K562 (cell line): Measurements from ENCODE around the gene FBXW11. TPM values are rescaled to one million over a fixed set of nuclear protein-coding genes. Genes with fewer than 3 reads are reported as not detected.

Experiments used
- ATAC-seq: fragments of 200-7000 bp; cut with Tn5 transposase; 3 replicates; pipeline ENCODE4 v1.9.1; 2020; ENCODE audit warnings: moderate library complexity
- BruUV-seq: library from RNA; stranded (reverse); fragments of 400-500 nt; replicated peaks from 2 replicates; lab custom pipeline; 2021; lab: Mats Ljungman, UMichigan
- CTCF ChIA-PET: fragments of 300-600 bp; formaldehyde crosslinking; extraction: SDS; loops from one replicate; lab custom pipeline; 2021; ENCODE audit warnings: low intra/inter-chr PET ratio; lab: Yijun Ruan, JAX
- POLR2A ChIA-PET: fragments of 300-600, 350-650 bp; sonication (Branson Sonifier 250); formaldehyde crosslinking; extraction: SDS; loops from one replicate; lab custom pipeline; 2021; ENCODE audit warnings: antibody characterized with exemption, inconsistent platforms; lab: Yijun Ruan, JAX
- DNase-seq, 4 experiments: peaks; one replicate each; pipeline versions ENCODE4 v3.0.0 to v3.0.0-alpha.2; 2011 to 2018; ENCODE audit warnings: low spot score in 3 of 4, mixed read lengths in 3 of 4; ENCODE audit errors: extremely low read depth in 1 of 4
- FAIRE-seq: peaks from 2 replicates; lab custom pipeline; 2011; peaks lifted over from hg19 to GRCh38; lab: Jason Lieb, UNC
- H2AFZ ChIP-seq: 2 replicates; pipeline ENCODE4 v1.6.0; 2011; ENCODE audit warnings: low read depth, low read length, control low read depth, inconsistent platforms
- H3K27ac ChIP-seq: fragments of 200-600 bp; 3 replicates; pipeline ENCODE4 v1.8.0; 2011; ENCODE audit warnings: low read depth, mild to moderate bottlenecking, control low read depth, inconsistent platforms, low read length, moderate library complexity, mixed read lengths; ENCODE audit errors: extremely low read depth
- H3K27me3 ChIP-seq, 2 experiments: fragments of 300-600 bp in 1 of 2; 2 replicates in 1 of 2; 3 replicates in 1 of 2; pipeline versions ENCODE4 v1.6.0 to v1.8.0; 2011; ENCODE audit warnings: inconsistent platforms in 2 of 2, low read length in 2 of 2, mild to moderate bottlenecking in 1 of 2, mixed read lengths in 1 of 2, moderate library complexity in 1 of 2; ENCODE audit not compliant: control insufficient read depth in 2 of 2, insufficient read depth in 2 of 2
- H3K36me3 ChIP-seq: fragments of 300-600 bp; 3 replicates; pipeline ENCODE4 v1.8.0; 2011; ENCODE audit warnings: mild to moderate bottlenecking, low read length, inconsistent platforms; ENCODE audit not compliant: control insufficient read depth, insufficient read depth
- H3K4me1 ChIP-seq, 2 experiments: fragments of 200-600 bp in 1 of 2; replicated peaks in 1 of 2; 2 replicates in 1 of 2; 3 replicates in 1 of 2; pipeline versions ENCODE4 v1.5.1 to v1.8.0; 2011; ENCODE audit warnings: inconsistent platforms in 2 of 2, low read length in 2 of 2, mild to moderate bottlenecking in 1 of 2, mixed read lengths in 1 of 2, moderate library complexity in 1 of 2; ENCODE audit not compliant: control insufficient read depth in 2 of 2, insufficient read depth in 2 of 2
- H3K4me2 ChIP-seq: 2 replicates; pipeline ENCODE4 v1.6.1; 2011; ENCODE audit warnings: low read length, control low read depth, inconsistent platforms, mixed read lengths; ENCODE audit not compliant: insufficient read depth
- H3K4me3 ChIP-seq: fragments of 200-600 bp; sonication (generic), shearing (Covaris generic); 2 replicates; pipeline ENCODE4 v1.5.1; 2016; ENCODE audit warnings: control low read depth, inconsistent platforms
- H3K79me2 ChIP-seq: fragments of 200-600 bp; 3 replicates; pipeline ENCODE4 v1.8.0; 2011; ENCODE audit warnings: low read length, inconsistent platforms; ENCODE audit not compliant: control insufficient read depth, insufficient read depth
- H3K9ac ChIP-seq, 2 experiments: 2 replicates each; pipeline versions ENCODE4 v1.6.0 to v1.6.1; 2011; ENCODE audit warnings: low read depth in 2 of 2, low read length in 2 of 2, control low read depth in 1 of 2, inconsistent platforms in 1 of 2, mild to moderate bottlenecking in 1 of 2, mixed read lengths in 1 of 2; ENCODE audit not compliant: insufficient read depth in 1 of 2
- H3K9me1 ChIP-seq: one replicate; pipeline ENCODE4 v1.6.0; 2011; ENCODE audit warnings: inconsistent platforms, mild to moderate bottlenecking, low read length, moderate library complexity; ENCODE audit not compliant: control insufficient read depth, insufficient read depth
- H3K9me3 ChIP-seq: replicated peaks from 2 replicates; pipeline ENCODE4 v1.5.1; 2011; ENCODE audit warnings: low read depth, low read length, inconsistent platforms; ENCODE audit not compliant: control insufficient read depth, insufficient read depth
- H4K20me1 ChIP-seq: replicated peaks from 2 replicates; pipeline ENCODE4 v1.6.1; 2011; ENCODE audit warnings: low read length, inconsistent platforms, mixed read lengths; ENCODE audit not compliant: control insufficient read depth, insufficient read depth
- ARNT ChIP-seq, 2 experiments: fragments of 450-650 bp; IDR thresholded peaks; 2 replicates each; pipeline ENCODE4 v1.6.1; 2016; ENCODE audit warnings: mild to moderate bottlenecking in 1 of 2
- BRF1 ChIP-seq: IDR thresholded peaks from 3 replicates; pipeline ENCODE4 v1.6.1; 2011; ENCODE audit warnings: borderline replicate concordance, mild to moderate bottlenecking; ENCODE audit not compliant: insufficient read length; ENCODE audit errors: extremely low read depth
- CEBPG ChIP-seq, 3 experiments: fragments of 200-800 bp in 1 of 3; sonication (Bioruptor generic) in 1 of 3; sonication (generic) in 1 of 3; formaldehyde crosslinking in 1 of 3; IDR thresholded peaks in 2 of 3; conservative IDR thresholded peaks in 1 of 3; 2 replicates each; pipeline versions ENCODE4 v1.6.1 to v1.8.0; 2016 to 2022; ENCODE audit warnings: missing compliant biosample characterization in 2 of 3, missing genetic modification characterization in 2 of 3, mild to moderate bottlenecking in 1 of 3, missing genetic modification reagents in 1 of 3
- DPF2 ChIP-seq: fragments of 450-650 bp; IDR thresholded peaks from 2 replicates; pipeline ENCODE4 v1.6.1; 2016
- ILF3 ChIP-seq: fragments of 450-650 bp; IDR thresholded peaks from 2 replicates; pipeline ENCODE4 v1.6.1; 2018; ENCODE audit warnings: antibody characterized with exemption, mild to moderate bottlenecking, moderate library complexity, borderline replicate concordance
- MAFG ChIP-seq: fragments of 450-650 bp; conservative IDR thresholded peaks from 2 replicates; pipeline ENCODE4 v1.6.1; 2016; ENCODE audit warnings: missing genetic modification characterization, missing compliant biosample characterization
- MIER1 ChIP-seq: fragments of 450-650 bp; IDR thresholded peaks from 2 replicates; pipeline ENCODE4 v1.6.1; 2016; ENCODE audit warnings: antibody characterized with exemption, mild to moderate bottlenecking, low read depth
- NFIC ChIP-seq: fragments of 450-650 bp; IDR thresholded peaks from 2 replicates; pipeline ENCODE4 v1.6.1; 2017; ENCODE audit warnings: mild to moderate bottlenecking, inconsistent platforms
- RB1 ChIP-seq: fragments of 450-650 bp; IDR thresholded peaks from 2 replicates; pipeline ENCODE4 v1.6.1; 2017; ENCODE audit warnings: low read depth, mild to moderate bottlenecking
- RBM39 ChIP-seq: fragments of 200-400 bp; formaldehyde crosslinking; optimal IDR thresholded peaks from 2 replicates; pipeline ENCODE3; 2018; ENCODE audit warnings: low read depth, low read length
- SAFB2 ChIP-seq: fragments of 200-400 bp; formaldehyde crosslinking; IDR thresholded peaks from 2 replicates; pipeline ENCODE4 v1.6.1; 2018; ENCODE audit warnings: borderline replicate concordance, low read length, low read depth, moderate library complexity; ENCODE audit not compliant: severe bottlenecking
- ZNF174 ChIP-seq: fragments of 250-450 bp; sonication (Bioruptor Pico); IDR thresholded peaks from 2 replicates; pipeline ENCODE4 v1.4.0; 2020; ENCODE audit warnings: mild to moderate bottlenecking
- ZNF384 ChIP-seq: IDR thresholded peaks from 2 replicates; pipeline ENCODE4 v1.6.1; 2012; ENCODE audit warnings: low read depth, low read length, improper control_type of control experiment
- ZNF436 ChIP-seq: fragments of 250-450, 450-650 bp; sonication (Bioruptor Pico); formaldehyde crosslinking; IDR thresholded peaks from 2 replicates; pipeline ENCODE4 v1.7.0; 2020; ENCODE audit warnings: mild to moderate bottlenecking
- ZNF644 ChIP-seq: fragments of 200-800 bp; sonication (Bioruptor generic); IDR thresholded peaks from 2 replicates; pipeline ENCODE4 v1.6.1; 2016; ENCODE audit warnings: low read depth, missing genetic modification characterization, missing compliant biosample characterization
- ZNF77 ChIP-seq: fragments of 250-450 bp; sonication (Bioruptor Pico); IDR thresholded peaks from 2 replicates; pipeline ENCODE4 v1.5.0; 2020
- ZNF778 ChIP-seq: fragments of 450-650 bp; formaldehyde crosslinking; IDR thresholded peaks from 2 replicates; pipeline ENCODE4 v1.4.0; 2020; ENCODE audit warnings: mild to moderate bottlenecking, moderate library complexity
- in situ Hi-C: fragments of 300-500 bp; cut with MboI; formaldehyde crosslinking; loops from 4 replicates; pipeline ENCODE4 v1.15.0; 2018; ENCODE audit warnings: inconsistent platforms, mixed read lengths
- intact Hi-C: fragments of 100-400 bp; cut with micrococcal nuclease; formaldehyde crosslinking; loops from 2 replicates; pipeline ENCODE4 v1.14.2; 2022
- polyA plus RNA-seq, 8 experiments: library from polyadenylated mRNA; depleted of rRNA in 4 of 8; stranded (reverse) in 5 of 8; unstranded in 3 of 8; fragments of >200 nt; fragmentation: Nextera tagmentation in 2 of 8; fragmentation: Illumina TruSeq in 1 of 8; extraction: Ambion mirVana in 2 of 8; extraction: Trizol in 1 of 8; gene quantifications; 2 replicates each; pipeline versions ENCODE4 v1.2.1 to v1.2.3, GENCODE V29; 2011 to 2014; ENCODE audit warnings: inconsistent platforms in 1 of 8, missing spikeins in 1 of 8
- total RNA-seq, 7 experiments: library from RNA; depleted of rRNA in 6 of 7; stranded (reverse); fragments of >200 nt in 6 of 7; fragmentation: Illumina TruSeq in 2 of 7; extraction: Trizol in 2 of 7; gene quantifications; 2 replicates each; pipeline versions ENCODE4 v1.2.1 to v1.2.3, GENCODE V29; 2011 to 2021; ENCODE audit warnings: low replicate concordance in 1 of 7
- TF ChIP-seq, protein P1 (sequence below): fragments of 450-650 bp; IDR thresholded peaks from 2 replicates; pipeline ENCODE4 v1.6.1; 2014; ENCODE audit warnings: low read depth, mild to moderate bottlenecking, moderate library complexity, borderline replicate concordance
- TF ChIP-seq, protein P2 (sequence below): sonication (generic); formaldehyde crosslinking; IDR thresholded peaks from 2 replicates; pipeline ENCODE4 v1.9.0; 2022; ENCODE audit warnings: mild to moderate bottlenecking, missing genetic modification reagents
- TF ChIP-seq, protein P3 (sequence below): sonication (generic); formaldehyde crosslinking; IDR thresholded peaks from 2 replicates; pipeline ENCODE4 v1.8.0; 2022; ENCODE audit warnings: mild to moderate bottlenecking, missing genetic modification reagents

The FBXW11 gene
- total and polyA plus RNA-seq, 9 of the 15 experiments (the other 6 are each of a cell fraction or from before 2014, with no cell fraction given), result 3.0 to 28.6 (median 23.6) TPM

DNA sequence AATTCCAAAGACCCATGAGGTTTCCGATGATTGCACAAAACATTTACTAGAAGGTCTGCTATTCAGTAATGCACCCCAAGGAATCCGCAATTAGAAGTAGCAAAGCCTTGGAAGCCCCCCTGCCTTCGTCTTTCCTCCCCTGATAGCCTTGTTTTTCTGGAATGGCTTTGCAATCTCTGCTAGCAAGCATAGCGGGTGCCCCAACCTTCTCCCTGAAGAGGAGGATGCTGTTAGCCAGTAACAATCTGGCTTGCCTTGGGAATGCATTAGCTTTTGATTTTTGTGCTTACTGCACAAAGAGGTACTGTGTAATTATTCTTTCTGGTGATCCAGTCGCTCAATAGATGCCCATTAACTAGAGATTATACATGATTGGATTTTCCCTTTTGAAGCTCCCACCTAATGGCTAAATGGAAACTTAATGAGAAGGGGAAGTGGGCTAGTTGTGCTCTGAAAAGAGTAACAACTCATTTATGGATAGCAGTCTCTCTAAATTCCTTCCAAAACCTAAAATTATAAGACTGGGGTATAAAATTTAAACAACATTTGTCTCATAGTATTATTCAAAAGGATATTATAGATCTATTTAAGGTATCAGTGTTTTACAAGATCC is 91.6 kb downstream of the FBXW11 start (continued):
- no peak for TF ChIP-seq ARNT (IDR thresholded peaks at IDR 0.05)
- no peak for TF ChIP-seq RBM39

GRCh38 chr5:171913987-171914273 is 92.5 kb downstream of the FBXW11 start:
- ChIA-PET CTCF (interaction anchor here (4.3 kb wide), 1 partner anchor 126 kb away, joined by 43 read pairs; no protein-coding TSS in a partner anchor), POLR2A (no interaction called here)
- Histone ChIP-seq H3K4me2 (no peak overlapping the region), H3K36me3 (peaks cover 9% of the 10 kb centered on the region; the same call in 2 of the 3 replicates), H3K9ac (no peak overlapping the region), H3K9me1 (no peaks in the 10 kb centered on the region), H3K27ac (no peak overlapping the region), H3K4me1 (no peaks in the 10 kb centered on the region), H3K4me3 (no peak overlapping the region), H2AFZ (no peak overlapping the region), H3K27me3 (no peaks in the 10 kb centered on the region), H4K20me1 (peaks cover 14% of the 10 kb centered on the region; the same call in 1 of the 2 replicates), H3K79me2 (peaks cover 8% of the 10 kb centered on the region; the same call in 1 of the 3 replicates), H3K9me3 (no peaks in the 10 kb centered on the region)
- no peak for DNase-seq
- no TSS peak for BruUV-seq
- ATAC-seq, result no peak
- TF ChIP-seq, protein P1, sequence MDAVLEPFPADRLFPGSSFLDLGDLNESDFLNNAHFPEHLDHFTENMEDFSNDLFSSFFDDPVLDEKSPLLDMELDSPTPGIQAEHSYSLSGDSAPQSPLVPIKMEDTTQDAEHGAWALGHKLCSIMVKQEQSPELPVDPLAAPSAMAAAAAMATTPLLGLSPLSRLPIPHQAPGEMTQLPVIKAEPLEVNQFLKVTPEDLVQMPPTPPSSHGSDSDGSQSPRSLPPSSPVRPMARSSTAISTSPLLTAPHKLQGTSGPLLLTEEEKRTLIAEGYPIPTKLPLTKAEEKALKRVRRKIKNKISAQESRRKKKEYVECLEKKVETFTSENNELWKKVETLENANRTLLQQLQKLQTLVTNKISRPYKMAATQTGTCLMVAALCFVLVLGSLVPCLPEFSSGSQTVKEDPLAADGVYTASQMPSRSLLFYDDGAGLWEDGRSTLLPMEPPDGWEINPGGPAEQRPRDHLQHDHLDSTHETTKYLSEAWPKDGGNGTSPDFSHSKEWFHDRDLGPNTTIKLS, result no peak
- TF ChIP-seq, protein P2, sequence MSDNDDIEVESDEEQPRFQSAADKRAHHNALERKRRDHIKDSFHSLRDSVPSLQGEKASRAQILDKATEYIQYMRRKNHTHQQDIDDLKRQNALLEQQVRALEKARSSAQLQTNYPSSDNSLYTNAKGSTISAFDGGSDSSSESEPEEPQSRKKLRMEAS, result no peak
- no peak for TF ChIP-seq CEBPG (CRISPR knock-in tag; IDR thresholded peaks at IDR 0.05)
- TF ChIP-seq CEBPG (tag; conservative IDR thresholded peaks at IDR 0.05 in 1 of 2, IDR thresholded peaks at IDR 0.05 in 1 of 2), result no peak
- no peak for TF ChIP-seq DPF2
- no peak for TF ChIP-seq ZNF77
- TF ChIP-seq ZNF778, result no peak
- no peak for TF ChIP-seq MIER1
- TF ChIP-seq BRF1, result no peak
- TF ChIP-seq MAFG (tag), result no peak
- TF ChIP-seq, protein P3, sequence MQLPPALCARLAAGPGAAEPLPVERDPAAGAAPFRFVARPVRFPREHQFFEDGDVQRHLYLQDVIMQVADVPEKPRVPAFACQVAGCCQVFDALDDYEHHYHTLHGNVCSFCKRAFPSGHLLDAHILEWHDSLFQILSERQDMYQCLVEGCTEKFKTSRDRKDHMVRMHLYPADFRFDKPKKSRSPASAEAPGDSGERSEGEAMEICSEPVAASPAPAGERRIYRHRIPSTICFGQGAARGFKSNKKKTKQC (CRISPR knock-in tag), result no peak
- TF ChIP-seq RB1, result no peak
- TF ChIP-seq ZNF174, result no peak
- TF ChIP-seq ZNF436 (CRISPR knock-in tag), result no peak
- TF ChIP-seq ZNF384, result no peak
- no peak for TF ChIP-seq ILF3
- no peak for TF ChIP-seq ZNF644
- no peak for TF ChIP-seq NFIC
- TF ChIP-seq SAFB2, result no peak
- in situ Hi-C loops, result loop anchor here (10.0 kb wide), 1 partner anchor 111 kb away; no protein-coding TSS in a partner anchor
- intact Hi-C loops, result loop anchor here (2.0 to 10.0 kb wide), 2 partner anchors 91 to 381 kb away; no protein-coding TSS in a partner anchor
- FAIRE-seq, result no peak
